Measurements from ENCODE around the gene ARID1B.

ARID1B gene

DNA sequence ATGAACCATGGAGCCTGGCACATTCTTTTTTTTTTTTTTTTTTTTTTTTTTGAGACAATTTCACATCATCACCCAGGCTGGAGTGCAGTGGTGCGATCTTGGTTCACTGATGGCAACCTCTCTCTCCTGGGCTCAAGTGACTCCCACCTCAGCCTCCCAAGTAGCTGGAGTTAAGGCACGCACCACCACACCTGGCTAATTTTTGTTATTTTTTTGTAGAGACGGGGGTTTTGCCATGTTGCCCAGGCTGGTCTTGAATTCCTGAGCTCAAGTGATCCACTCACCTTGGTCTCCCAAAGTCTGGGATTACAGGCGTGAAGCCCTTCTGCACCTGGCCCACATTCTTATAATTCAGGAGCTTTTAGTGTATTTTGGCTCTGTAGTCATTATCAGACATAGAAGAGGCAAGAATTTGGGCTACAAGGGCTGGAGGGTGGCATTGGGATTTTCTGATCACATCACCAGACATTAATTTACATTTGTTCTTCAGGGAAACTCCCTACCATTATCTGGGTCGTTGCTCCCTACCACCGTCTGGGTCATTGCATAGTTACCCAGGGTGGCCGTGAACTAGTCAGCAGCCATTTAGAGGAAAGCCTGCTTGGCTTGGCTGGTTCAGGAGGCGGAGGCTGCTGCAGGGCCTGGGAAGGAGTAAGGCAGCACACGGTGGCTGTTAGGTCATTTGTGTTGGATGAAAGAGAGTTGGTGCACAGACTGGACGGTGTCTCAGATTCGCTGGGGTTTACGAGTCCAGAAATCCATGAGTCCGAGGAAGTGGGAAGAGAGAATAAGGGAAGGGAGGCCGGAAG, 17.6 kb downstream of the ARID1B start:
- no peak for DNase-seq

DNA sequence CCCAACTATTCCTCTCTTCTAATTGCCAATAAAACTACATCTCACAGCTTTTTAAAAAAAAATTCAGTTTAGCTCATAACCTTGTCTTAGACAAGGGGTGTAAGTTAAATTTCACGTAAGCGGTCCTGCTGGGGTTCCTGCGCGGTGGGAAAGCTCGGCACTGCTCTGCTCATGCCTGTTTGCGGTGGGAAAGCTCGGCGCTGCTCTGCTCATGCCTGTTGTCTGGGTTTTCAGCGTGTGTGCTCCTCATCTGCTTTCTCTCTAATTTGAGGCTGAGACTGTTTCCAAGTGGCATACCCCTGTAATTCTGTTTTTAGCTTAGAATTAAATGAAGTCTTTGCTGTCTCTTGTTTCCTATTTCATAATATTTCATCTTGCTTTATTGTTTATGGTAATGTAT, 18.6 kb downstream of the ARID1B start:
- DNase-seq: no peak

DNA sequence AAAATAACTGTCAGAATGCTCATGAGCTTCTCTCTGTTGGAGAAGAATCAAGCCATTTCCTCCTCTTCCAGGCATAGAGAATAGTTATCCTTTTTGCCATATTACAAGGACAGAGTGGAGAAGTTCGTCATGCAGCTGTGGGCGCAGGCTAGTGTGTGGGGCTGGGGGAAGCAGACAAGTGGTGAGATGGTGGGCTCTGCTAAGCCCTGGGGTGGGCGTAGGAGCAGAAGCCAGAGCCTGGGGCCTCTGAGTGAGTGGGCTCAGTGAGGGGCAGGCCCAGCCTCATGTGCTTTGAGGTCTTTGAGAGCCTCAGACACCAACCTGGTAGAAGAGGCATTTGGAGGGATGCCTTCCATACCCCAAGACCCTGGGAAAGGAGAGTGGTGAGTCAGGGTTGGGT, 19.4 kb downstream of the ARID1B start:
- DNase-seq: no peak

DNA sequence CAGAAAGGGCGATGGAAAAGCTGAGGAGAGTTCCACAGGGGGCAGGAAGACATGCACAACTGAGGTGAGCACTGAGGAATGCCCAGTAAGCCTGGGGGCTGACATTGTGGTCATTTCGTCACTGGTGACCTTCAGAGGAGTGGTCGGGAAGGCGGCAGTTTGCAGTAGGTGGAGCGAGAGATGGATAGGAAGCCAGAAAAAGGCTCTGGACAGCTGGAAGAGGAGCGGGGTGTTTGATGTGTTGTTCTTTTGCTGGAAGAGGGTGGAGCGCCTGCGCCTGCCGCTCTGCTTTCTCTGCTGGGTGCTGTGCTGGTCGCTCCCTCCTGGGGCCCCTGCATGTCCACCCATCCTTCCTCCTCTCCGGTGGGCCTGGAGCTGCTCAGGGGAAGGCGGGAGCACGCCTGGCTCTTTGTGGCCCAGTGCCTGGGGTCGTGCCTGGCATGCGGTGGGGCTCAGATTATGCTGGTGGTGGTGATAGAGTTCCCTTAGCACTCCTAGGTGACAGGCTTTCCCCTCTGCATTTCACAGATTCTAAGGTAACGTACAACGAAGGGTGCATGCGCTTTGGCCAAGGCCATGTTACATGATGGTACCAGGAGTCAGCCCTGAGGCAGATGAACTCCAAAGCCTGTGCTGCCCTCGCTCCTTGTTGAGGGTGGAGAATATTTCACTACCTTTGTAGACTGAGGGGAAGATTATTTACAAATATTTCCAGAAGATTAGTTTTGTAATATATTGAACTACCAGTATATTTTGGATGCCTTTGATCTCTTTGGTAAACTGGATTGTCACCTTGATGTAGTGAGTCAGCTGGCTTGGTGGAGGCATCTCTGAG, 20.9 kb downstream of the ARID1B start:
- DNase-seq: no peak

DNA sequence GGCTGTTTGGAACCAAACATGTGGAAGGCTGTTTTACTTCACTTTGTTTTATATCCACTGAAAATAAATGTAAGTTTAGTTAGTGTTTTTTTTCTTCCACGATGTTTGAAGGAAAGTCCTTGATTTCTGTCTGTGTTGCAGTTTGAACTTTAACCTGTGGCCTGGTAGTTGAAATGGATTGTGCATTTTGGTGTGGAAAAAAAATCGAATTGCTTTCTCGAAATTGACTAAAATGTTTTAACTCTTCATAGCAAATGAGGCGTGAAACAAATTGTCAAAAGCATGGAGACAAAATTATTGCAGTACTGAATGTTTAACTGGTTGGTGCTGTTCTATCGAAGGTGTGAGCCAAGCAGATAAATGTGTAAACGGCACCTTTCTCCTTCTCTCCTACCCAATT, 24.5 kb downstream of the ARID1B start:
- DNase-seq: no peak

DNA sequence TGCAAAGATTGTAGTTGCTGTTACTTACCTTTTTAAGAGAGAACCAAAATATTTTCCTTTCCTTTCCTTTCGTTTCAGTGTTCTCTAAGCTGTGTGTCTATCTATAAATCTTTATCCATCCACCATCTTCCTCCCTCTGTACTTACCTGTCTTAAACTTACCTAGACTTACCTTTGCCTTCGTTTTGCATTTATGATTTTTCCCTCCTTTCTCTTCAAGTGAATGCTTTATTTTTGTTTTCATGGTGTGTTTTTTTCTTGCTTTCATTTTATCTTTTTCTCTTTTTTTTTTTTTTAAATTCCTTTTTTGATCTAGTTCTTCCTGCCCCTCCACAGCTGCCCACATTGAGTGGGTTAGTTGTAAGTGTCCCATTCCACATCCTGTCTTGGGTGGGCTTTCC, 26.2 kb downstream of the ARID1B start:
- no peak for DNase-seq

DNA sequence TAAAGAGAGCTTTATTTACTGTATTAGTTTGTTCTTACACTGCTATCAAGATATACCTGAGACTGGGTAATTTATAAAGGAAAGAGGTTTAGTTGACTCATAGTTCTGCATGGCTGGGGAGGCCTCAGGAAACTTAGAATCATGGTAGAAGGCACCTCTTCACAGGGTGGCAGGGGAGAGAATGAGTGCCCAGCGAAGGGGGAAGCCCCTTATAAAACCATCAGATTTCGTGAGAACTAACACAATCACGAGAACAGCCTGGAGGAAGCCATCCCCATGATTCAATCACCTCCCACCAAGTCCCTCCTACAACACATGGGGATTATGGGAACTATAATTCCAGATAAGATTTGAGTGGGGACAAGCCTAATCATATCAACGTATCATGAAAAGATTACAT, 27.2 kb downstream of the ARID1B start:
- DNase-seq: no peak

DNA sequence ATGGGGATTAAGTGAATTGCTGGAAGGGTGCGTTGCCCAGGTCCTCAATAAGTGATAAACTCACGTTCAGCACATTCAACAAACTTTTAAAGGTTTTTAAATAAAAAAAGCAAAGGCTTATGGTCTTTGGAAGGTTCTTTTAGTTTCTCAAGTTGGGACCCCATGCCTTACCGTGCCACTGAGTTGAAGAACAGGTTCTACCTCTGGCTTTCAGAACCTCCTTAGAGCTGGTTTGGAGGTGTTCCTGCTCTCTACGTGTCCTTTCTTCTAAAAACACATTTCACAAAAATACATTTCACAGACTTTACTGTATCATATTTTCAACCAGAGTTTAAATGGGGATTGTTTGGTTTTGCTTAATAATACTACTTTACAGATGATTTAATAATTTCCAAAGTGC, 29.0 kb downstream of the ARID1B start:
- no peak for DNase-seq

DNA sequence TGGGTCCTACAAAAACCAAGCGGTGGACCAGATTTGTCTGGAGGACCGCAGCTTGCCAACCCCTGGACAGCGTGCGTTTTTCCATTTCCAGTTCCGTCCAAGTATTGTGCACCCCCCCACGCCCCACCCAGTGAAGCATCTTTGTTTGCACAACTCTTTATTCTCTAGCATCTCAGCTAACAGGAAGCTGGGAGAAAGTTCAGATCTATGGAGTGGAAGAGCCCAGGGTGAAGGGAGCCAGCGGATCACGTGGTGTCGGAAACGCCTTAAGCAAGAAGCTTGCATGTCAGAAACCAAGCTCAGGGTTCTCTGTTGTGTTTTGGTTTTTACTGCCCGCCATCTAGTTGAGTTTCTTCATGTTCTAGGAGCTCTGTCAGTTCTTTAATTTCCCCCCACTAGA, 29.9 kb downstream of the ARID1B start:
- DNase-seq: no peak

DNA sequence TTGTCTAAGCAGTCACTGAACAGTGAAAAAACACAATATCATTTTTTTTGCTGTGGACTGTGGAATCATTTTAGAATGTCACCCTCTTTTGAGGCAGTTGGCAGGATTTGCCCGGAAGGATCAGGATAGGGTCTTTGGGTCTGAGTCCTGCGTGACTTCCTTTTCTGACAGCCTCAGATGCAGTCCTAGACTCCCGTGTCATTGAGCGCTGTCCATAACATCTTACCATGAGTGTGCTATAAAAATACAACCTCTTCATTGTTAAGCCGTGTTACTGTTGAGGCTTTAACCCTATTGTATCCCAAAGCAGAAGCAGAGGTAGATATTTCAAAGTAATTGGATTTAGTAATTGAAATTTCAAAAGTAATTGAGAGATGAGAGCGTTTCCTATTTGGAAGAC, 30.6 kb downstream of the ARID1B start:
- DNase-seq: no peak

DNA sequence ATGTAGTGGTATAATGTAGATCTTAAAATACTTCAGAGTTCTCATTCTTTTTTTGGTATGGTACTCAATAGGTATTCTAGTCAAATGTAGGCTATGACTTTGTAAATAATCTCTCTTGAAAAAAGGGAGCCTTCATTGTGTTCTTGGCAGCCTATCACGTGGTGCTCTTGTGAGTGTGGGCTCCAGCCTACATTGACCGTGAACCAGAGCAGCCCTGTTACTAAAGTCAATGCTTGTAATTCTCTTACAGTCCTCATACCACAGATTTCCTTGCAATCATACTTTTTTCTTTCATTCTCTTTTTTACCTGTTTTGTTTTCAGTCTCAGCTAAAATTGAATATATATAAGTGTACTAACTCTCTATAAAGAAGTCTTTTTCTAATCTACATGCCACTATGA, 31.1 kb downstream of the ARID1B start:
- no peak for DNase-seq

DNA sequence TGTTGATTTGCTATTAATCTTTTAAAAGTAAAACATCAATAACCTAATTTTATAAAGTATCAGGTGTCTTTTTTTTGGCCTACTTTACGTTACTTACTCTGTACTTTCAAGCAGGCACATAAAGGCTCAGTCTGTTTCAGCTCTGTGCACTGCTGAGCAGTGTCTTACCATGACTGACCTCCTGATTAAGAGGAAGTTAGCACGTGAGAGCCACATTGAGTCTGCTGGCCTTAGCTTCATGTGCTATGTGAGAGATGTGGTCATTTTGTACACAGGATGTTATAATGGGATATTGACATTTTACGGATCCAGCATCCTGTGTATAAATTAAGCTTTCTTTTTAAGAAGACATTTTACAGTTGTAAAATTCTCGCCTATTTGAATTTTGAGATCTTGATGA, 31.9 kb downstream of the ARID1B start:
- DNase-seq: no peak

DNA sequence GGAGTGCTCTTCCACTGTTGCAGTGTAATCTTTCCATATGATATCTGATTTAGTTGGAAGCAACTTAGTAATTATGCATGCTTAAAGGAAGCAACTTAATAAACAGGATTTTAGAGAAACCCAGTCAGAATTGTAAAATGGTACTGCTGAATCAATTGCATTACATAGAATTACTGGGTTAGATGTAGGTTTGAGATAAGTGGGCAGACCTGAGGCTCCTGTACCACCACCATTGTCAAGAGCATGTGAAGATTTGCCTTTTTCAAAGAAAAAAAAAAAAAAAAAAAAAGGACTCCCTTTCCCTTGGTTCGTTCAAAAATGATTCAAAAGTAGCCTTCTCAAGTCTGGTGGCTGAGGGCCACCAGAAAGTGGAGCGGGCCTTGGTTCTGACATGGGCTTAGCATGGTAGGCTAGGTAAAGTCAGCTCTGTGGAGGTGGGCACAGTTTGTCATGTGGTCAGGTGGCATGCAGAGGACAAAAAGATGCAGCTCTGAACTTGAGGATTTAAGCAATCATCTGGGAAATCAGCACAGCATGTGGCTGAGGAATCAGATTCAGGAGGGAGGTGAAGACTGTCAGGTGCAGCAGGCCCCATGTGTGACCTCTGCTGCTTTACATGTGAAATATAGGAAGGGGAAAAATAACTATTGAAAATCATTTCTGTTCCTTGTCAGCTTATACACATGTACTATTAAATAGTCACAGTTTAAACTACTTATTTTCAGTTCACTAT, 32.4 kb downstream of the ARID1B start:
- no peak for DNase-seq

DNA sequence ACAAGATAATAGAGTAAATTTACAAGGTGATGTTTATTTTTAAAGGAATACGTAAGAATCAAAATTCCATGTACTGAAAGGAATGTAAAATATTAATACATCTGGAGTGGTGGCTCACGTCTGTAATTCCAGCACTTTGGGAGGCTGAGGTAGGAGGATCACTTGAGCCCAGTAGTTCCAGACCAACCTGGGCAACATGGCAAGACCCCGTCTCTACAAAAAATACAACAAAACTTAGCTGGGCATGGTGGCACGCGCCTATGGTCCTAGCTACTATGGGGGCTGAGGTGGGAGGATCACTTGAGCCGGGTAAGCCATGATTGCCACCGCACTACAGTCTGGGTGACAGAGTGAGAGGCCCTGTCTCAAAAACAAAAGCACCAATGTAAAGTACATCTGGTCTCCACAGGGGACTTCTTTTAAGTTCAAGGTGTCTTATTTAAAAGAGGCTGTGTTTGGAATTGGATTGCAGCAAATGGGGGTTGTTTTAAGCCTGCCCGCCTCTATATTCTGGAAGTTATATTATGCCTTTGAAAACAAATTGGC, 36.9 kb downstream of the ARID1B start:
- no peak for DNase-seq

DNA sequence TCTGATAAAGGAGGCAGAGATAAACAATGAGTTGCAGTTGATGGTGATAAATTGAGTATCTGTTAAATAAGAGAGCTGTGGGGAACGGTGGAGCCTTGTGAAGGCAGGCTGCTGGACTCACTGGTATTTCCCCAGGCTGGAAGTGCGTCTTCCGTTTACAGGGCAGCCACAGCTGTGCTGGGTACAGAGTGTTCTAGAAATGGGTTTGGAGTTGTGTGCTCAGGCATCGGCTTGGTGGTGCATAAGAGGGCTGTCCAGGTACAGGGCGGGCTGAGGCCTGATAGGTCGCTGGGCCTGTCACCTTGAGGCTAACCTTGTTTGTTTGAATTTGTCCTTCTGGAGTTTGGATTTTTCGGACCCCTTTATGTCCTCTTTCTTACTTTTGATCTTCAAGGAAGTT, 39.3 kb downstream of the ARID1B start:
- DNase-seq: no peak

DNA sequence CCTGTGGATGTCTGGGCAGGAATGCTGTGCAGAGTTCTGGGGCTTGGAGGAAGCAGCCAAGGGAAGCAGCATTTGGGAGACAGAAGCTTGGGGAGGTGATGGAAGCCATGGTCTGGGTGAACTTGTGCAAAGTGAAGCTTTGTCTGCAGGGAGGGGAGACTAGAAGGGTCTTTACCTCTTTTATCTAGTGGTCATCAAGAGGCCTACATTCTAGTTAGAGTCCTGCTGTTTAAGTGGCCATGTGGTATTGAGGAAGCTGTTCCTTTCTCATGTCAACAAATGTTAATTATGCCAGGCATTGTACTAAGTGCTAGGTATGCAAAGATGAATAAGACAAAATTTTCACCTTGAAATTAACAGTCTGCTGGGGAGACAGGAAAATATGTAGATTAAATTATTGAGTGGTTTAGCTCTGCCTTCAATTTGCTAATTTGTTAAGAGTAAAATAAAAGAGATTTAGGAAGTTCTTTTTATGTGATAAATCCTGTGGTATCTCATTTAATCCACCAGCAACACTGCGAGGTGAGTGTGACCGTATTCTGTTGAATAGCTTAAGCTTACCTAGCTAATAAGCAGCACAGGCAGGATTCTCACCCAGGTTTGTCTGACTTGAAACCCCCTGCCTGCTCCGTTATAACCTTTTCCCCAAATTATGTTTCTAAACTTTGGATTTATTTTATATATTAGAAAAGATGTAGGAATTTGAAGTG, 43.1 kb downstream of the ARID1B start:
- no peak for DNase-seq

DNA sequence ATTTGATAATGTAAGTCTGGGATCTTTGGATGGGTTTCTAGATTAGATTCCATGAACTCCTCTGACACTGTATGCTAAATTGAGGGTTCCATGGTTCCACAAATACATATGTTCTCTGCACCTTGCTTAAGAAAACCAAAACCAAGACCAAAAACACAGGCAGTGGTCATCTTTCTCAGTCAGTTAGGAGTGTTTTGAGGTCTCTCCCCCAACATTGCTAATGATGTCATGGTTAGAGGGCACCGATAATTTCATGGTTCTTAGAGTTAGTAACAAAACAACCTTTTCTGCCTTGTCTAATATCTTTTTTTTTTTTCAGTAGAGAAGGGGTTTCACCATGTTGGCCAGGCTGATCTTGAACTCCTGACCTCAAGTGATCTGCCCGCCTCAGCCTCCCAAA, 44.5 kb downstream of the ARID1B start:
- DNase-seq: no peak

DNA sequence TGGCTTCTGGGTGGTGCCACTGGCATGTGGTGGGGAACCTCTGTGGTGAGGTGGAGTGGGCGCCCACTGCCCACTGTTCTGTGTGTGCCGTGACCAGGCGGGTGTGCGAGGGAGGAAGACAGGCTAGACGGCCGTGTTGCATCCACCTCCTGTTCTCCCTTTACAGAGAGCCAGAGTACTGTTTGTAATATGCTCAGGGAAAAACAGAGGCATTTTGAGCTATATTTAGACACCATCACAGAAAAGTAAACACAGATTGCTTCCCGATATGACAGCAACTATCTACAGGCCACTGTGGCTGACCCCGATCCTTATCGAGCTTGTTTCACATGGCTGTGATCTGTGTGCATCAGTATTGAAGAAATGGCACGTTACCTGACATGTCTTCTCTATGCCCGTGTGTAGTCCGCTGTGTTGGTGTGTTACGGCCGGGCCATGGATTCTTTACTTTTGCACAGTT, 45.6 kb downstream of the ARID1B start:
- no peak for DNase-seq

DNA sequence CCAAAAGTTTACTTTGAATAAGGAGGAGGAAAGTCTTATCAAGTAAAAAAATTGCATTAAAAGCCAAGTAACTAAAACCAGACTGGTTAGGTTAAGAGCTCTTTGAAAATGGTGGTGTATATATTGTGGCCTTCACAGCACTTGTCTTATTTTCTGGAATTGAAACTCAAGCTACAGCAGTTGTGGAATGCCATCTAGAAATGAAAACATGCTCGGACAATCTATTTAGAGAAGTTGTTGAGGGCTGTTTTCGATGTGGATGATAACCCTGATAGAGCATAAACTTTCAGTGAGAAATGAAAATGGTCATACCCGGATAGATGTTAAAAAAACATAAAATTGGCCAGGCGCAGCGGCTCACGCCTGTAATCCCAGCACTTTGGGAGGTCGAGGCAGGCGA, 47.0 kb downstream of the ARID1B start:
- DNase-seq: no peak

DNA sequence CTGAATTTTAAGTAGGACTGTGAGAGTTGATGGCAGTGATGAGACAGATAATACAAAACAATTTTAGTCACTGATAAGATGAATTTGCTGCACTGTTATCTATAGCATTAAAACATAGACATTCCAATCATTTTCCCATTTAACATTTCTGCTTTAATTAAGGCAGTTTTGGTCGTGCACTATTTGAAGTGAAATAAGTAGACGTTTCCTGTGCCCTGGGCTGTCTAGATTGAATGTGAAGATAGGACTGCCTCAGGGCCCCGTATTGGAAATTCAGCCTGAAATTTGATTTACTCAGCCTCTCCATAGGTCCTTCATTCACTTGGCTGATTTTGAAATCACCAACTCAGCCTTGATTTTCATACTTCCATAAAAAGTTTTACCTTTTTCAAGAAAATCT, 48.3 kb downstream of the ARID1B start:
- DNase-seq: no peak

DNA sequence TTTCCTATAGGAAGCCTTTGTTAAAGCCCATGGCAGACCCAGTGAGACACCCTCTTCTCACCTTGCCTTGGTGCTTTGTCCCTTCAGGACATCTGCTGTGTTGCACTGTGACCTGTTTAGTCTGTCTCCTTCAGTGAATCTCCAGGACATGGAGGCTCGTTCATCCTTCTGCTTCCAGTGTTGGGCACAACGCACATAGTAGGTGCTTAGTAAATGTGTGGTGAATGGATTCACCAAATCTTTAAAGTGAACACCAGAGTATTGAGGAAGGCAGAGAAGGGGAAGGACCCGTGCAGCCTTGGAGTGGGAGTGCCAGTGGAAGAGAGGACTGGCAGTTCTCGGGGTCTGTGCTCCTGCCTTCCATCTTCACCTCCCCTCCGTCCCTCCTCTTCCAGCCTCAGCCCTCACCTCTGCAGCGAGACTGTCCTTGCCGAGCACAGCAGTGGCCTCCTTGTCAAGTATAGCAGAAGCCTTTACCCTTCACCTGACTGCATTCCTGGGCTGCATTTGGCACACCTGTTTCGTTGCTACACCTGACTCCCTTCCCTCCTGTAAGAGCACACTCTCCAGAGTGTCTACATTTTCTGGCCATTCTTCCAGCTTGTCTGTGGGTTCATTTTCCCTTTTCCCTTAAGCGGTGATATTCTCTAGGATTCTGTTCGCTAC, 49.2 kb downstream of the ARID1B start:
- DNase-seq: no peak

DNA sequence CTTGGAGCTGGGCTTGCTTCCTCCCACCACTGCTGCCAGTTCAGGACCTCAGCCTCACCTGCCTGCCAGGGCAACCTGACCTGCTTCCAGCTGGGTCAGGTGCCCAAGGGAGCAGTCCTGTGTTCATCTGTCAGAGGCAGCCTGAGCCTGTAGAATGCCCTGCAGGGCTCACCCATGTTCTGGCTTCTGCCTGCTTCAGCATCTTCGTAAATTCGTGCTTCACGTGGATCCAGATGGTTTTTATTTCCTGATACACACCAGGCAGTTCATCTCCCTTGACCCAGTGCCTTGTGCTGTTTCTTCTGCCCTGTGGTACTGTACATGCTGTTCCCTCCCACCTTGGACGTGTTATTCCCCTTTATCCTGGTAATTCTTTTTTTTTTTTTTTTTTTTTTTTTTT, 50.2 kb downstream of the ARID1B start:
- no peak for DNase-seq

All from CD4-positive, alpha-beta T cell treated with Interleukin-10 for 1 hour (primary cell).